ENCODE measurements around the gene ME3.
A peak's percentile ranks its signal among the peaks of the same experiment; 100 is the strongest.

ME3 gene

GRCh38 chr11:86460461-86461385 lies 211.7 kb downstream of the ME3 start:
- no peak overlapping the region for H3K4me3 ChIP-seq (ENCODE audit: control insufficient read depth, low read depth, low read length)
- DNase-seq (ENCODE audit: low read depth): no peak
- TF ChIP-seq CTCF (IDR thresholded peaks at IDR 0.05; ENCODE audit: control insufficient read depth, insufficient read depth, low read depth, low read length, missing control alignments): no peak

GRCh38 chr11:86459682-86460460 lies 212.5 kb downstream of the ME3 start:
- H3K4me3 ChIP-seq (ENCODE audit: control insufficient read depth, low read depth, low read length): no peak overlapping the region
- no peak for TF ChIP-seq CTCF (IDR thresholded peaks at IDR 0.05; ENCODE audit: control insufficient read depth, insufficient read depth, low read depth, low read length, missing control alignments)
- DNase-seq (ENCODE audit: low read depth): peak; percentile 46

GRCh38 chr11:86459002-86459385 lies 213.4 kb downstream of the ME3 start:
- no peak overlapping the region for H3K4me3 ChIP-seq (ENCODE audit: control insufficient read depth, low read depth, low read length)
- DNase-seq (ENCODE audit: low read depth): no peak
- TF ChIP-seq CTCF (IDR thresholded peaks at IDR 0.05; ENCODE audit: control insufficient read depth, insufficient read depth, low read depth, low read length, missing control alignments): no peak

GRCh38 chr11:86458294-86459001 lies 214.0 kb downstream of the ME3 start:
- no peak for DNase-seq (ENCODE audit: low read depth)
- no peak for TF ChIP-seq CTCF (IDR thresholded peaks at IDR 0.05; ENCODE audit: control insufficient read depth, insufficient read depth, low read depth, low read length, missing control alignments)
- H3K4me3 ChIP-seq (ENCODE audit: control insufficient read depth, low read depth, low read length): no peak overlapping the region

DNA sequence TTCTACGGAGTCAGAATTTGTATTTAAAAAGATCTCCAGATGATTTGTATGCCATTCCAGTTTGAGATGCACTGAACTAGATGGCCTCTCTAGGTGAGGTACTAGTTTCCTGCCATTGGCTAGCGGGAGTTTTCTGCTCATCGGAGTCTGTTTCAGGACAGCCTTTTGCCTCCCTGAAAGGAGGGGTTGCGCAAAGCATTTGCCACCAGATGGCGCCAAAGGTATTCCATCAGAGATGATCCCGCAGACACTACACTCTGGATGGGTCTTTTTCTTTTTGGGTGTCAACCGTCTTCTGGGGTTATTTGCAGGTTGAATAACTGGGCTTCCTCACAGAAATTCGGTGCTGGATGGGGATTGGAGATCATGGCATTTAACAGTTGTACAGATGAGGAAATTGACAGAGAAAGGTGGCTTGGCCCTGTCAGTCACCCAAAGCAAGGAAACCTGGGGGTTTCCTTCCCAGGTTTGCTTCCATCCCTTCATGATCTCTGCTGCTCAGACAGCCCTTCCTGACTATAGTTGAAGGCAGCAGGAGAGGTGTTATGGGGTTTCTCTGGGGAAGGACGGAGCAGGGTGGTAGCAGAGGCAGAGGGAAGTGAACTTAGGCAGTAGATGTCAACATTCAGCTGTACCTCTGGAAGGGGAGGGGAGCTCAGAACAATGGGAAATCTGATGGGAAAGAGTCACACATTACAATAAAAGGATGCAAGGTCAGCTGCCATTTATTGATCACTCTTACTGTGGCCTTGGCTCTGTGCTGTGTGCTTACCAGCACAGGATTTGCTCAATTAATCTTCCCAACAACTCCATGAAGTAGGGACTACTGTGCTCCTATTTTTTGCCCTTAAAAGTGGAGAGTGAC lies 216.1 kb downstream of the ME3 start:
- TF ChIP-seq CTCF (IDR thresholded peaks at IDR 0.05; ENCODE audit: control insufficient read depth, insufficient read depth, low read depth, low read length, missing control alignments): peak; percentile 92
- H3K4me3 ChIP-seq (ENCODE audit: control insufficient read depth, low read depth, low read length): no peak overlapping the region
- peak; percentile 27 for DNase-seq (ENCODE audit: low read depth)

Measured in AG09309 (cell line).